Measurements from ENCODE around the gene GNAI2. TPM values are rescaled to one million over a fixed set of nuclear protein-coding genes. Genes with fewer than 3 reads are reported as not detected.

GNAI2 gene
- polyA plus RNA-seq, 3 donors, result 914 to 1,492 (median 1,165) TPM

DNA sequence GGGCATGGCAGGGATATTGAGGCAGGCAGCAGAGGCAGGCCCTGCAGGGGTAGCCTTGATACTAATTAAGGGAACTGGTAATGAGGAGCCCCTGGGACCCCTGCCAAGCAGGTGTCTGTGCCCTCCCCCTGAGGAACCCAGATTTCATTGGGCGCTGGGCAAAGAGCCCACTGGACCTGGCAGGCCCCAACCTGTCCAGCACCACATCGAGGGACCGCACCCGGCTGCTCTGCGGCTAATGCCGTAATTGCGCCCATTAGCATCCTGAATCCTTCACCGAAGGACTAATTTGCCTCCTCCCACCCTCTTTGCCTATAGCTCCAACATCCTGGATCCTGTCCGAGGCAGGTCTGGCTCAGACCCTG lies 19.2 kb downstream of the GNAI2 start:
- Histone ChIP-seq H4K20me1 (ENCODE audit: insufficient read depth, low read length) (peaks cover 99% of the 10 kb centered on the region), H3K27ac (ENCODE audit: low read depth in 1 of 2, low read length in 2 of 2) (peak overlapping the region; percentile 87 to 100), H3K79me2 (ENCODE audit: insufficient read depth, low read length) (peaks cover 72% of the 10 kb centered on the region), H3K4me1 (ENCODE audit: control insufficient read depth in 1 of 2, insufficient read depth in 2 of 2, low read length in 2 of 2) (peaks cover 53 to 70% of the 10 kb centered on the region in 2 donors), H3K27me3 (ENCODE audit: control insufficient read depth in 2 of 2, insufficient read depth in 2 of 2, low read length in 2 of 2) (no peaks in the 10 kb centered on the region), H3K4me2 (replicated peaks; ENCODE audit: extremely low read depth, low read length, poor library complexity, severe bottlenecking) (peak overlapping the region; percentile 38), H2AFZ (ENCODE audit: insufficient read depth, low read depth, low read length, poor library complexity, severe bottlenecking) (no peak overlapping the region), H3K9me3 (replicated peaks in 1 of 2; ENCODE audit: control insufficient read depth in 1 of 2, insufficient read depth in 1 of 2, low read length in 2 of 2) (peaks cover 0 to 10% of the 10 kb centered on the region in 2 donors), H3K9ac (ENCODE audit: insufficient read depth, low read length, poor library complexity, severe bottlenecking) (no peak overlapping the region), H3K36me3 (replicated peaks in 1 of 2; ENCODE audit: control insufficient read depth in 1 of 2, insufficient read depth in 2 of 2, low read length in 2 of 2) (peaks cover 79 to 94% of the 10 kb centered on the region in 2 donors), H3K4me3 (replicated peaks in 1 of 3; ENCODE audit: low read depth in 2 of 3, low read length in 3 of 3) (peak overlapping the region in 1 of 3 experiments; percentile 15)
- peaks cover 48% of the 10 kb centered on the region for H3K4me1 Mint-ChIP-seq
- intact Hi-C loops (cut with micrococcal nuclease), result no loop called here
- 100% methylated on average over 8 of the region's 9 CpGs for WGBS (ENCODE audit: insufficient coverage)
- H3K27ac Mint-ChIP-seq, result peak overlapping the region; percentile 92 to 98 (median 95)
- H3K9me3 Mint-ChIP-seq, result peaks cover 0 to 10% (median 4%) of the 10 kb centered on the region in 7 donors
- peaks cover 75 to 91% of the 10 kb centered on the region in 2 donors for H3K36me3 Mint-ChIP-seq
- peaks cover 0 to 3% (median 0%) of the 10 kb centered on the region in 3 donors for H3K27me3 Mint-ChIP-seq (ENCODE audit: low read depth in 3 of 3)
- peak overlapping the region in 1 of 2 donors; percentile 21 for H3K4me3 Mint-ChIP-seq
- no peak for DNase-seq
- TF ChIP-seq, protein P1, sequence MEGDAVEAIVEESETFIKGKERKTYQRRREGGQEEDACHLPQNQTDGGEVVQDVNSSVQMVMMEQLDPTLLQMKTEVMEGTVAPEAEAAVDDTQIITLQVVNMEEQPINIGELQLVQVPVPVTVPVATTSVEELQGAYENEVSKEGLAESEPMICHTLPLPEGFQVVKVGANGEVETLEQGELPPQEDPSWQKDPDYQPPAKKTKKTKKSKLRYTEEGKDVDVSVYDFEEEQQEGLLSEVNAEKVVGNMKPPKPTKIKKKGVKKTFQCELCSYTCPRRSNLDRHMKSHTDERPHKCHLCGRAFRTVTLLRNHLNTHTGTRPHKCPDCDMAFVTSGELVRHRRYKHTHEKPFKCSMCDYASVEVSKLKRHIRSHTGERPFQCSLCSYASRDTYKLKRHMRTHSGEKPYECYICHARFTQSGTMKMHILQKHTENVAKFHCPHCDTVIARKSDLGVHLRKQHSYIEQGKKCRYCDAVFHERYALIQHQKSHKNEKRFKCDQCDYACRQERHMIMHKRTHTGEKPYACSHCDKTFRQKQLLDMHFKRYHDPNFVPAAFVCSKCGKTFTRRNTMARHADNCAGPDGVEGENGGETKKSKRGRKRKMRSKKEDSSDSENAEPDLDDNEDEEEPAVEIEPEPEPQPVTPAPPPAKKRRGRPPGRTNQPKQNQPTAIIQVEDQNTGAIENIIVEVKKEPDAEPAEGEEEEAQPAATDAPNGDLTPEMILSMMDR (IDR thresholded peaks at IDR 0.05), result no peak

DNA sequence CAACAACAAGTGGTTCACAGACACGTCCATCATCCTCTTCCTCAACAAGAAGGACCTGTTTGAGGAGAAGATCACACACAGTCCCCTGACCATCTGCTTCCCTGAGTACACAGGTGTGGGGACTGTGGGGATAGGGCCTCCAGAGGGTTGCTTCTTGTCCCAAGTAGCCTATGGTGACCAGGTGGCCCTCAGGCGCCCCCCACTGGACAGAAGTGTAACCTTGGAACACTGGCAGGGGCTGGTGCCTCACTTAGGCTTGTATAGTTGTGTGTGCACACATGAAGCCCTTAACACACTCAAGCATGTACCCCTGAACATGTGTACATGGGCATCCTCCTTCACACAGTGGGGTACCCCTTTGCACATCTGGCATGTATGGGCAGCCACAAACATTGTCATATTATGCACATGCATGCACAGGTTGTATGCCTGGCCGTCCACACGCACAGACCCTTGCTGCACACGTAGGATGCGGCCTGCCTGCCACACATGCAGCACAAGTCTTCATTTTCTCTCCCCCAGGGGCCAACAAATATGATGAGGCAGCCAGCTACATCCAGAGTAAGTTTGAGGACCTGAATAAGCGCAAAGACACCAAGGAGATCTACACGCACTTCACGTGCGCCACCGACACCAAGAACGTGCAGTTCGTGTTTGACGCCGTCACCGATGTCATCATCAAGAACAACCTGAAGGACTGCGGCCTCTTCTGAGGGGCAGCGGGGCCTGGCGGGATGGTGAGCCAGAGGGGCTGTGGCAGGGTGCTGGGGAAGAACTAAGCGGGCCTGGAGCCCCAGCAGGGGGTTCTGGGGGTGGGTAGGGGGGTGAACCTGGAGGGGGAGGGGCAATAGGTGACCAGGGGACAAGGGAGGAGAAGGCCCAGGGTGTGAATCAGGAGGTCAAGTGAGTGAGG lies 21.2 kb downstream of the GNAI2 start:
- Mint-ChIP-seq H3K36me3 (peaks cover 61 to 75% of the 10 kb centered on the region in 2 donors), H3K27ac (peak overlapping the region; percentile 70 to 95 (median 80)), H3K4me3 (no peak overlapping the region), H3K27me3 (ENCODE audit: low read depth in 3 of 3) (peaks cover 0 to 3% (median 0%) of the 10 kb centered on the region in 3 donors), H3K4me1 (peaks cover 35% of the 10 kb centered on the region), H3K9me3 (peaks cover 0 to 10% (median 4%) of the 10 kb centered on the region in 7 donors)
- Histone ChIP-seq H3K9me3 (replicated peaks in 1 of 2; ENCODE audit: control insufficient read depth in 1 of 2, insufficient read depth in 1 of 2, low read length in 2 of 2) (peaks cover 0 to 10% of the 10 kb centered on the region in 2 donors), H3K4me1 (ENCODE audit: control insufficient read depth in 1 of 2, insufficient read depth in 2 of 2, low read length in 2 of 2) (peaks cover 47 to 67% of the 10 kb centered on the region in 2 donors), H3K27ac (ENCODE audit: low read depth in 1 of 2, low read length in 2 of 2) (peak overlapping the region; percentile 8 to 53), H3K9ac (ENCODE audit: insufficient read depth, low read length, poor library complexity, severe bottlenecking) (no peak overlapping the region), H3K4me3 (replicated peaks in 1 of 3; ENCODE audit: low read depth in 2 of 3, low read length in 3 of 3) (no peak overlapping the region), H3K79me2 (ENCODE audit: insufficient read depth, low read length) (peaks cover 52% of the 10 kb centered on the region), H3K36me3 (replicated peaks in 1 of 2; ENCODE audit: control insufficient read depth in 1 of 2, insufficient read depth in 2 of 2, low read length in 2 of 2) (peaks cover 63 to 74% of the 10 kb centered on the region in 2 donors), H3K27me3 (ENCODE audit: control insufficient read depth in 2 of 2, insufficient read depth in 2 of 2, low read length in 2 of 2) (no peaks in the 10 kb centered on the region), H4K20me1 (ENCODE audit: insufficient read depth, low read length) (peaks cover 96% of the 10 kb centered on the region), H2AFZ (ENCODE audit: insufficient read depth, low read depth, low read length, poor library complexity, severe bottlenecking) (no peak overlapping the region), H3K4me2 (replicated peaks; ENCODE audit: extremely low read depth, low read length, poor library complexity, severe bottlenecking) (no peak overlapping the region)
- intact Hi-C loops (cut with micrococcal nuclease), result no loop called here
- 97% methylated on average over 18 of the region's 20 CpGs for WGBS (ENCODE audit: insufficient coverage)
- DNase-seq, result peak in 1 of 3 donors; percentile 33
- TF ChIP-seq, protein P1 (IDR thresholded peaks at IDR 0.05), result peak; percentile 51
